Heart left ventricle (tissue), 13 donors: ENCODE results near the gene CASP7.

Experiments used
- POLR2A ChIP-seq, 2 donors: fragments of 450-650 bp; IDR thresholded peaks; one replicate each; pipeline ENCODE4 v1.6.1; 2017; ENCODE audit warnings: antibody characterized with exemption in 2 of 2, mild to moderate bottlenecking in 2 of 2, moderate library complexity in 2 of 2
- TF ChIP-seq, protein P1 (sequence below), 12 donors: fragments of 200-600 bp; sonication (generic) in 4 of 12; IDR thresholded peaks; one replicate each; pipeline versions ENCODE4 v1.5.0 to v1.8.0; 2018 to 2022; ENCODE audit warnings: antibody characterized with exemption in 12 of 12, mild to moderate bottlenecking in 5 of 12
- donor health status: ischemic (EF 13 %, LVEDD 7.1; RV severe dilation, severe dysfunction).
- donor health status: DM: no; HTN: yes; CAD: no.
- donor health status: DM: no; HTN: no; CAD: no.
- donor health status: ischemic (EF 25% LVEDD 6.9; RV normal size, moderate dysfunction).
- donor health status: ischemic (EF 25% LVEDD 5.7; RV mildly dilated, moderate dysfunction).
- donor health status: ischemic (EF 35%, LVEDD 5.7; RV mildly dilated, moderate dysfunction).
- donor health status: nonischemic (EF 11% LVEDD 7.7; RV severe dilation, severe dysfunction).
- donor health status: DM: yes; HTN: yes; CAD: no.
- donor health status: PGD.
- donor health status: ischemic (EF 29% LVEDD 5.4; RV normal size, mild dysfunction).
- donor health status: nonischemic (EF 23%, LVEDD 6.1; RV moderate dilation, normal function).

GRCh38 chr10:113708640-113709039, 28.9 kb downstream of the CASP7 start:
- TF ChIP-seq, protein P1, sequence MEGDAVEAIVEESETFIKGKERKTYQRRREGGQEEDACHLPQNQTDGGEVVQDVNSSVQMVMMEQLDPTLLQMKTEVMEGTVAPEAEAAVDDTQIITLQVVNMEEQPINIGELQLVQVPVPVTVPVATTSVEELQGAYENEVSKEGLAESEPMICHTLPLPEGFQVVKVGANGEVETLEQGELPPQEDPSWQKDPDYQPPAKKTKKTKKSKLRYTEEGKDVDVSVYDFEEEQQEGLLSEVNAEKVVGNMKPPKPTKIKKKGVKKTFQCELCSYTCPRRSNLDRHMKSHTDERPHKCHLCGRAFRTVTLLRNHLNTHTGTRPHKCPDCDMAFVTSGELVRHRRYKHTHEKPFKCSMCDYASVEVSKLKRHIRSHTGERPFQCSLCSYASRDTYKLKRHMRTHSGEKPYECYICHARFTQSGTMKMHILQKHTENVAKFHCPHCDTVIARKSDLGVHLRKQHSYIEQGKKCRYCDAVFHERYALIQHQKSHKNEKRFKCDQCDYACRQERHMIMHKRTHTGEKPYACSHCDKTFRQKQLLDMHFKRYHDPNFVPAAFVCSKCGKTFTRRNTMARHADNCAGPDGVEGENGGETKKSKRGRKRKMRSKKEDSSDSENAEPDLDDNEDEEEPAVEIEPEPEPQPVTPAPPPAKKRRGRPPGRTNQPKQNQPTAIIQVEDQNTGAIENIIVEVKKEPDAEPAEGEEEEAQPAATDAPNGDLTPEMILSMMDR (IDR thresholded peaks at IDR 0.05) = no peak
- no peak for TF ChIP-seq POLR2A (IDR thresholded peaks at IDR 0.05)
